DND-41 (cell line): ENCODE results near the gene ABCA2.

Experiments
- ATAC-seq: fragments of 200-7000 bp; cut with Tn5 transposase; 3 replicates; pipeline ENCODE4 v1.9.1; 2021; ENCODE audit warnings: low read depth; ENCODE audit not compliant: insufficient read depth
- DNase-seq: peaks from one replicate; pipeline ENCODE4 v3.0.0-alpha.2; 2020
- H2AFZ ChIP-seq: 2 replicates; pipeline ENCODE4 v1.6.0; 2012; ENCODE audit warnings: low read depth, low read length
- H3K27ac ChIP-seq: 2 replicates; pipeline ENCODE4 v1.5.1; 2012; ENCODE audit warnings: low read length, inconsistent platforms
- H3K27me3 ChIP-seq: fragments of 200-600 bp; sonication (generic); 2 replicates; pipeline ENCODE4 v1.6.0; 2012; ENCODE audit warnings: low read length, mild to moderate bottlenecking, inconsistent platforms; ENCODE audit not compliant: insufficient read depth, poor library complexity
- H3K36me3 ChIP-seq: 2 replicates; pipeline ENCODE4 v1.5.1; 2012; ENCODE audit warnings: low read length, inconsistent platforms; ENCODE audit not compliant: insufficient read depth
- H3K4me1 ChIP-seq: 2 replicates; pipeline ENCODE4 v1.5.1; 2012; ENCODE audit warnings: mild to moderate bottlenecking, low read length; ENCODE audit not compliant: insufficient read depth
- H3K4me2 ChIP-seq: 2 replicates; pipeline ENCODE4 v1.6.0; 2012; ENCODE audit warnings: mild to moderate bottlenecking, moderate library complexity, low read length, inconsistent platforms; ENCODE audit not compliant: insufficient read depth
- H3K4me3 ChIP-seq, 2 experiments: fragments of 200-600 bp in 1 of 2; shearing (Covaris generic) in 1 of 2; 2 replicates each; pipeline ENCODE4 v1.5.1; 2012 to 2016; ENCODE audit warnings: inconsistent platforms in 2 of 2, low read length in 2 of 2, mild to moderate bottlenecking in 2 of 2, low read depth in 1 of 2, moderate library complexity in 1 of 2
- H3K79me2 ChIP-seq: 2 replicates; pipeline ENCODE4 v1.6.0; 2012; ENCODE audit warnings: low read length, inconsistent platforms; ENCODE audit not compliant: insufficient read depth
- H3K9ac ChIP-seq: 2 replicates; pipeline ENCODE4 v1.6.0; 2012; ENCODE audit warnings: low read depth, mild to moderate bottlenecking, inconsistent platforms, low read length, moderate library complexity
- H3K9me3 ChIP-seq: 2 replicates; pipeline ENCODE4 v1.5.1; 2012; ENCODE audit warnings: low read length, moderate library complexity, mild to moderate bottlenecking, inconsistent platforms; ENCODE audit not compliant: insufficient read depth, severe bottlenecking
- H4K20me1 ChIP-seq: 2 replicates; pipeline ENCODE4 v1.6.0; 2012; ENCODE audit warnings: low read length; ENCODE audit not compliant: insufficient read depth
- EZH2 ChIP-seq: IDR thresholded peaks from 3 replicates; pipeline ENCODE4 v1.6.1; 2012; ENCODE audit warnings: borderline replicate concordance, low read depth, mild to moderate bottlenecking, moderate library complexity, low read length, inconsistent platforms; ENCODE audit not compliant: severe bottlenecking
- TF ChIP-seq, protein P1 (sequence below): IDR thresholded peaks from 2 replicates; pipeline ENCODE4 v1.5.1; 2012; ENCODE audit warnings: borderline replicate concordance, low read length, moderate library complexity, mild to moderate bottlenecking; ENCODE audit not compliant: poor library complexity, severe bottlenecking; ENCODE audit errors: extremely low read depth

ABCA2 gene

GRCh38 chr9:136975644-136976043, 52.4 kb downstream of the ABCA2 start:
- no peak overlapping the region for H2AFZ ChIP-seq
- H3K27me3 ChIP-seq = no peaks in the 10 kb centered on the region
- TF ChIP-seq, protein P1, sequence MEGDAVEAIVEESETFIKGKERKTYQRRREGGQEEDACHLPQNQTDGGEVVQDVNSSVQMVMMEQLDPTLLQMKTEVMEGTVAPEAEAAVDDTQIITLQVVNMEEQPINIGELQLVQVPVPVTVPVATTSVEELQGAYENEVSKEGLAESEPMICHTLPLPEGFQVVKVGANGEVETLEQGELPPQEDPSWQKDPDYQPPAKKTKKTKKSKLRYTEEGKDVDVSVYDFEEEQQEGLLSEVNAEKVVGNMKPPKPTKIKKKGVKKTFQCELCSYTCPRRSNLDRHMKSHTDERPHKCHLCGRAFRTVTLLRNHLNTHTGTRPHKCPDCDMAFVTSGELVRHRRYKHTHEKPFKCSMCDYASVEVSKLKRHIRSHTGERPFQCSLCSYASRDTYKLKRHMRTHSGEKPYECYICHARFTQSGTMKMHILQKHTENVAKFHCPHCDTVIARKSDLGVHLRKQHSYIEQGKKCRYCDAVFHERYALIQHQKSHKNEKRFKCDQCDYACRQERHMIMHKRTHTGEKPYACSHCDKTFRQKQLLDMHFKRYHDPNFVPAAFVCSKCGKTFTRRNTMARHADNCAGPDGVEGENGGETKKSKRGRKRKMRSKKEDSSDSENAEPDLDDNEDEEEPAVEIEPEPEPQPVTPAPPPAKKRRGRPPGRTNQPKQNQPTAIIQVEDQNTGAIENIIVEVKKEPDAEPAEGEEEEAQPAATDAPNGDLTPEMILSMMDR = peak; percentile 33
- TF ChIP-seq EZH2 = no peak
- H3K9ac ChIP-seq = no peak overlapping the region
- H3K9me3 ChIP-seq = no peaks in the 10 kb centered on the region
- H3K4me1 ChIP-seq = no peaks in the 10 kb centered on the region
- H3K27ac ChIP-seq = no peak overlapping the region
- DNase-seq (no peak), ATAC-seq (no peak)
- H3K4me2 ChIP-seq = no peak overlapping the region
- H3K79me2 ChIP-seq = no peaks in the 10 kb centered on the region
- no peaks in the 10 kb centered on the region for H3K36me3 ChIP-seq
- no peak overlapping the region for H3K4me3 ChIP-seq
- no peaks in the 10 kb centered on the region for H4K20me1 ChIP-seq

DNA sequence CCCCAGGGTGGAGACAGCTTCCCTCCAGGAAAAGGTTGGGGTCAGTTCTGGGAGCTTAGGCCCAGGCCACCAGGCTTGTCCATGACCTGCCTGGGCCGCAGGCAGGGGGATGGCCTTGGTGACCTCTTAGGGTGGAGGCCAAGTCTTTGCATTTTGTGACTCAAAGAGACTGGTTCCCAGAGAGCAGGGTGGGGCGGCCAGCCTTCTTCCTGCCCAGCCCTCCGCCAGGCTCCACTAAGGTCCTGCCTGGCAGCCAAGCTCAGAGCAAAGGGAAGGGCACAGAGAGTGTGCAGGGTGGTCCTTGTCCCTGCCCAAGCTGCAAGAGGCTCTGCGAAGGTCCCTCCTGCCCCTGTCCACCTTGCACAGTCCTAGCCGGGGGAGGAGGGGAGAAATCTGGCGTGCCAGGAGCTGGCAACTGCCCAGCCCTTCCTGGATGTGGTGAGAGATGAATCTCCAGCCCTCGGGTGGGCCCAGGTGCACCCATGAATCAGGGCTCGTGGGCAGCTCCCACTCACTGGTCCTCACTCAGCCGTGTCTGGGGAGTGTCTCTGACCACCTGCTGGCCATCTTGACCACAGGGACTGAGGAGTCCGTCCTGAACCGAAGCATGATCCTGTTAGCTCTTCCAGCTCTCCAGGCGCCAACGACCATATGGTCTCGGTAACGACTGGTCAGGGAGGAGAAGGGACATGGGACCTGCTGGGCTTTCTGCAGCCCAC, 53.1 kb downstream of the ABCA2 start:
- TF ChIP-seq, protein P1 = no peak
- TF ChIP-seq EZH2 = no peak
- ATAC-seq = no peak
- Histone ChIP-seq H3K36me3 (no peaks in the 10 kb centered on the region), H3K4me2 (no peak overlapping the region), H3K27me3 (no peaks in the 10 kb centered on the region), H3K4me3 (no peak overlapping the region), H2AFZ (no peak overlapping the region), H4K20me1 (no peaks in the 10 kb centered on the region), H3K9me3 (no peaks in the 10 kb centered on the region), H3K9ac (no peak overlapping the region), H3K27ac (no peak overlapping the region), H3K79me2 (no peaks in the 10 kb centered on the region), H3K4me1 (no peaks in the 10 kb centered on the region)
- no peak for DNase-seq

GRCh38 chr9:136973618-136974617, 54.1 kb downstream of the ABCA2 start:
- Histone ChIP-seq H3K27ac (no peak overlapping the region), H3K79me2 (no peaks in the 10 kb centered on the region), H4K20me1 (no peaks in the 10 kb centered on the region), H3K9me3 (no peaks in the 10 kb centered on the region), H3K4me2 (no peak overlapping the region), H3K27me3 (no peaks in the 10 kb centered on the region), H3K36me3 (no peaks in the 10 kb centered on the region), H2AFZ (no peak overlapping the region), H3K4me3 (no peak overlapping the region), H3K9ac (no peak overlapping the region), H3K4me1 (no peaks in the 10 kb centered on the region)
- TF ChIP-seq EZH2 = no peak
- TF ChIP-seq, protein P1 = no peak
- DNase-seq = no peak
- no peak for ATAC-seq
